HepG2 (cell line): Measurements from ENCODE around the gene SPCS1. TPM values are rescaled to one million over a fixed set of nuclear protein-coding genes. Genes with fewer than 3 reads are reported as not detected.

Experiments
- ATAC-seq: fragments of 200-7000 bp; cut with Tn5 transposase; 3 replicates; pipeline ENCODE4 v1.9.1; 2020; ENCODE audit warnings: mild to moderate bottlenecking, moderate library complexity
- BruUV-seq: library from RNA; stranded (reverse); fragments of 400-500 nt; replicated peaks from 2 replicates; lab custom pipeline; 2021; lab: Mats Ljungman, UMichigan
- CTCF ChIA-PET: fragments of 300-600 bp; formaldehyde crosslinking; extraction: SDS; loops from one replicate; lab custom pipeline; 2021; ENCODE audit warnings: low total read pairs, inconsistent platforms, low intra/inter-chr PET ratio; lab: Yijun Ruan, JAX
- POLR2A ChIA-PET: fragments of 350-600 bp; sonication (Branson Sonifier 250); formaldehyde crosslinking; loops from one replicate; lab custom pipeline; 2020; ENCODE audit warnings: antibody characterized with exemption, inconsistent platforms; lab: Yijun Ruan, JAX
- DNase-seq: peaks from one replicate; pipeline ENCODE4 v3.0.0-alpha.2; 2015; ENCODE audit warnings: low spot score
- FAIRE-seq: peaks from 3 replicates; lab custom pipeline; 2011; peaks lifted over from hg19 to GRCh38; lab: Jason Lieb, UNC
- H2AFZ ChIP-seq: one replicate; pipeline ENCODE4 v1.6.1; 2011; ENCODE audit warnings: low read length, inconsistent platforms
- H3K27ac ChIP-seq: fragments of 300-600 bp; 3 replicates; pipeline ENCODE4 v1.8.0; 2011; ENCODE audit warnings: mixed run types, mild to moderate bottlenecking, mixed read lengths, low read length, inconsistent platforms; ENCODE audit not compliant: insufficient read depth; ENCODE audit errors: extremely low read length
- H3K27me3 ChIP-seq, 2 experiments: fragments of 200-600 bp in 1 of 2; 2 replicates in 1 of 2; 3 replicates in 1 of 2; pipeline versions ENCODE4 v1.6.0 to v1.8.0; 2011; ENCODE audit warnings: low read length in 2 of 2, mild to moderate bottlenecking in 2 of 2, moderate library complexity in 2 of 2, inconsistent platforms in 1 of 2; ENCODE audit not compliant: insufficient read depth in 2 of 2, control insufficient read depth in 1 of 2
- H3K36me3 ChIP-seq, 2 experiments: fragments of 200-600 bp in 1 of 2; replicated peaks in 1 of 2; 2 replicates in 1 of 2; 3 replicates in 1 of 2; pipeline versions ENCODE4 v1.5.1 to v1.8.0; 2011; ENCODE audit warnings: low read length in 2 of 2, inconsistent platforms in 1 of 2; ENCODE audit not compliant: insufficient read depth in 2 of 2, control insufficient read depth in 1 of 2
- H3K4me1 ChIP-seq: 2 replicates; pipeline ENCODE4 v1.5.1; 2012; ENCODE audit warnings: low read length, inconsistent platforms; ENCODE audit not compliant: insufficient read depth
- H3K4me2 ChIP-seq: 2 replicates; pipeline ENCODE4 v1.6.0; 2011; ENCODE audit warnings: low read depth, low read length, inconsistent platforms
- H3K4me3 ChIP-seq, 3 experiments: fragments of 200-600 bp in 1 of 3; sonication (generic), shearing (Covaris generic) in 1 of 3; replicated peaks in 1 of 3; 2 replicates each; pipeline ENCODE4 v1.5.1; 2011 to 2016; ENCODE audit warnings: low read length in 3 of 3, inconsistent platforms in 2 of 3, low read depth in 2 of 3, mild to moderate bottlenecking in 2 of 3, control low read depth in 1 of 3, mixed read lengths in 1 of 3; ENCODE audit not compliant: insufficient read depth in 1 of 3
- H3K79me2 ChIP-seq: one replicate; pipeline ENCODE4 v1.6.1; 2011; ENCODE audit warnings: low read length, inconsistent platforms; ENCODE audit not compliant: insufficient read depth
- H3K9ac ChIP-seq: 2 replicates; pipeline ENCODE4 v1.6.0; 2011; ENCODE audit warnings: mild to moderate bottlenecking, low read depth, low read length, inconsistent platforms; ENCODE audit not compliant: insufficient read depth
- H3K9me3 ChIP-seq: 2 replicates; pipeline ENCODE4 v1.5.1; 2012; ENCODE audit warnings: mild to moderate bottlenecking, low read length
- H4K20me1 ChIP-seq: 2 replicates; pipeline ENCODE4 v1.6.0; 2011; ENCODE audit warnings: inconsistent platforms, mild to moderate bottlenecking, low read length, moderate library complexity; ENCODE audit not compliant: insufficient read depth
- BRF2 ChIP-seq: sonication (generic); formaldehyde crosslinking; IDR thresholded peaks from 2 replicates; pipeline ENCODE4 v1.8.1; 2022; ENCODE audit warnings: mild to moderate bottlenecking, missing genetic modification reagents
- CENPT ChIP-seq: sonication (generic); formaldehyde crosslinking; IDR thresholded peaks from 2 replicates; pipeline ENCODE4 v1.8.0; 2022; ENCODE audit warnings: low read depth, mild to moderate bottlenecking, moderate library complexity, missing genetic modification reagents
- ELF4 ChIP-seq: sonication (generic); formaldehyde crosslinking; IDR thresholded peaks from 2 replicates; pipeline ENCODE4 v1.5.0; 2020; ENCODE audit warnings: missing genetic modification reagents, mild to moderate bottlenecking, moderate library complexity, borderline replicate concordance
- GZF1 ChIP-seq: sonication (generic); formaldehyde crosslinking; IDR thresholded peaks from 2 replicates; pipeline ENCODE4 v1.5.1; 2020; ENCODE audit warnings: mild to moderate bottlenecking, missing genetic modification reagents
- JUNB ChIP-seq: sonication (generic); formaldehyde crosslinking; IDR thresholded peaks from 2 replicates; pipeline ENCODE4 v1.8.0; 2022; ENCODE audit warnings: missing genetic modification reagents, mild to moderate bottlenecking, borderline replicate concordance
- NCOA2 ChIP-seq: sonication (generic); formaldehyde crosslinking; IDR thresholded peaks from 2 replicates; pipeline ENCODE4 v1.8.0; 2022; ENCODE audit warnings: inconsistent platforms
- NCOR1 ChIP-seq: fragments of 200-600 bp; sonication (generic); IDR thresholded peaks from 2 replicates; pipeline ENCODE4 v1.7.0; 2017; ENCODE audit warnings: antibody characterized with exemption, low read length, borderline replicate concordance
- PCBP2 ChIP-seq: fragments of 200-400 bp; formaldehyde crosslinking; optimal IDR thresholded peaks from 2 replicates; pipeline ENCODE3; 2018; ENCODE audit warnings: low read length, low read depth; ENCODE audit not compliant: poor library complexity, severe bottlenecking
- PHF5A ChIP-seq: IDR thresholded peaks from one replicate; pipeline ENCODE4 v1.6.1; 2018; ENCODE audit warnings: low read depth, missing genetic modification reagents; ENCODE audit not compliant: unreplicated experiment
- SP4 ChIP-seq: sonication (generic); formaldehyde crosslinking; IDR thresholded peaks from 2 replicates; pipeline ENCODE4 v1.8.1; 2023; ENCODE audit warnings: mild to moderate bottlenecking, missing genetic modification reagents
- STAT5B ChIP-seq: sonication (generic); formaldehyde crosslinking; IDR thresholded peaks from 2 replicates; pipeline ENCODE4 v1.4.0; 2020; ENCODE audit warnings: missing genetic modification reagents
- TOPORS ChIP-seq: sonication (generic); formaldehyde crosslinking; IDR thresholded peaks from 2 replicates; pipeline ENCODE4 v1.8.0; 2023; ENCODE audit warnings: mild to moderate bottlenecking, missing genetic modification reagents
- ZBTB42 ChIP-seq: sonication (generic); formaldehyde crosslinking; IDR thresholded peaks from 2 replicates; pipeline ENCODE4 v1.5.0; 2020; ENCODE audit warnings: mild to moderate bottlenecking, missing genetic modification reagents
- ZNF282 ChIP-seq: fragments of 450-650 bp; IDR thresholded peaks from 2 replicates; pipeline ENCODE4 v1.6.1; 2018; ENCODE audit not compliant: partially characterized antibody
- ZNF549 ChIP-seq: sonication (generic); formaldehyde crosslinking; IDR thresholded peaks from 2 replicates; pipeline ENCODE4 v1.5.0; 2020; ENCODE audit warnings: missing genetic modification reagents
- ZNF580 ChIP-seq: IDR thresholded peaks from 2 replicates; pipeline ENCODE4 v1.6.1; 2016; ENCODE audit warnings: low read depth, borderline replicate concordance
- ZNF672 ChIP-seq: sonication (generic); formaldehyde crosslinking; IDR thresholded peaks from 2 replicates; pipeline ENCODE4 v1.8.1; 2022; ENCODE audit warnings: missing genetic modification reagents
- ZSCAN30 ChIP-seq: sonication (generic); formaldehyde crosslinking; IDR thresholded peaks from 2 replicates; pipeline ENCODE4 v1.5.0; 2020; ENCODE audit warnings: mild to moderate bottlenecking, missing genetic modification reagents
- WGBS: methylation state at CpG from one replicate; pipeline ENCODE4 v1.1.6; 2017; ENCODE audit warnings: low lambda C conversion rate; 5-methylcytosine and 5-hydroxymethylcytosine counted together
- in situ Hi-C: cut with HindIII; loops from 2 replicates; pipeline ENCODE4 v1.10.0; 2017; ENCODE audit warnings: low pct_unique_long_range_greater_than_20kb; ENCODE audit not compliant: extremely low pct_ligation_motif_present
- intact Hi-C: fragments of 100-400 bp; cut with micrococcal nuclease; formaldehyde crosslinking; loops from one replicate; pipeline ENCODE4 v1.10.0; 2022; ENCODE audit not compliant: unreplicated experiment
- polyA plus RNA-seq, 8 experiments: library from polyadenylated mRNA; depleted of rRNA in 3 of 8; stranded (reverse) in 7 of 8; unstranded in 1 of 8; fragments of >200 nt; fragmentation: Illumina TruSeq in 4 of 8; extraction: Trizol in 4 of 8; gene quantifications; 2 replicates each; pipeline versions ENCODE4 v1.2.1 to v1.2.3, GENCODE V29; 2011 to 2016; ENCODE audit warnings: low read depth in 4 of 8, missing spikeins in 1 of 8, mixed read lengths in 1 of 8; ENCODE audit not compliant: insufficient read depth in 1 of 8
- total RNA-seq, 5 experiments: library from RNA; depleted of rRNA; stranded (reverse); fragments of >200 nt; fragmentation: Illumina TruSeq; extraction: Trizol; gene quantifications; 2 replicates each; pipeline ENCODE4 v1.2.3, GENCODE V29; 2016; ENCODE audit warnings: low read depth in 1 of 5
- TF ChIP-seq, protein P1 (sequence below): sonication (generic); formaldehyde crosslinking; IDR thresholded peaks from 2 replicates; pipeline ENCODE4 v1.4.0; 2020; ENCODE audit warnings: mild to moderate bottlenecking, low read depth, missing genetic modification reagents
- TF ChIP-seq, protein P2 (sequence below): sonication (generic); formaldehyde crosslinking; IDR thresholded peaks from 2 replicates; pipeline ENCODE4 v1.4.0; 2020; ENCODE audit warnings: missing genetic modification reagents

SPCS1 gene
- total and polyA plus RNA-seq, 2 of the 13 experiments (the other 11 are each of a cell fraction or from before 2014, with no cell fraction given), result 84.6 to 120 TPM

- 0% methylated on average over 8 of the region's 22 CpGs for WGBS
- Histone ChIP-seq H2AFZ (no peak overlapping the region), H4K20me1 (no peaks in the 10 kb centered on the region; the same call in 1 of the 2 replicates), H3K9me3 (no peaks in the 10 kb centered on the region), H3K79me2 (peaks cover 53% of the 10 kb centered on the region), H3K27ac (peak overlapping the region; percentile 90), H3K27me3 (no peaks in the 10 kb centered on the region; a peak in 1 of 5 replicates), H3K36me3 (peaks cover 0 to 7% of the 10 kb centered on the region in 2 experiments; a peak in 3 of 5 replicates), H3K9ac (peak overlapping the region; percentile 85), H3K4me1 (peaks cover 45% of the 10 kb centered on the region), H3K4me2 (peak overlapping the region; percentile 80), H3K4me3 (peak overlapping the region; percentile 90 to 97 (median 95))
- BruUV-seq, result no TSS peak
- DNase-seq (peak; percentile 95), FAIRE-seq (peak; percentile 85), ATAC-seq (peak; percentile 77)
- POLR2A ChIA-PET, result interaction anchor here (0.5 to 6.5 kb wide), 19 partner anchors 11 to 732 kb away, joined by 3 to 118 read pairs (median 5); partner anchors contain the start of genes GNL3, ITIH3, NEK4 and PBRM1
- intact Hi-C loops (no loop called here), in situ Hi-C loops (no loop called here)
- CTCF ChIA-PET, result no interaction called here
- TF ChIP-seq, protein P1, sequence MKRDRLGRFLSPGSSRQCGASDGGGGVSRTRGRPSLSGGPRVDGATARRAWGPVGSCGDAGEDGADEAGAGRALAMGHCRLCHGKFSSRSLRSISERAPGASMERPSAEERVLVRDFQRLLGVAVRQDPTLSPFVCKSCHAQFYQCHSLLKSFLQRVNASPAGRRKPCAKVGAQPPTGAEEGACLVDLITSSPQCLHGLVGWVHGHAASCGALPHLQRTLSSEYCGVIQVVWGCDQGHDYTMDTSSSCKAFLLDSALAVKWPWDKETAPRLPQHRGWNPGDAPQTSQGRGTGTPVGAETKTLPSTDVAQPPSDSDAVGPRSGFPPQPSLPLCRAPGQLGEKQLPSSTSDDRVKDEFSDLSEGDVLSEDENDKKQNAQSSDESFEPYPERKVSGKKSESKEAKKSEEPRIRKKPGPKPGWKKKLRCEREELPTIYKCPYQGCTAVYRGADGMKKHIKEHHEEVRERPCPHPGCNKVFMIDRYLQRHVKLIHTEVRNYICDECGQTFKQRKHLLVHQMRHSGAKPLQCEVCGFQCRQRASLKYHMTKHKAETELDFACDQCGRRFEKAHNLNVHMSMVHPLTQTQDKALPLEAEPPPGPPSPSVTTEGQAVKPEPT, result 0 out of 2 replicates have a peak, but pooled peaks have one; percentile 35
- no peak for TF ChIP-seq ELF4 (CRISPR knock-in tag)
- TF ChIP-seq STAT5B (CRISPR knock-in tag), result no peak
- TF ChIP-seq ZNF580 (CRISPR knock-in tag), result no peak
- TF ChIP-seq PHF5A (CRISPR knock-in tag), result no peak
- TF ChIP-seq ZSCAN30 (CRISPR knock-in tag), result no peak
- TF ChIP-seq ZNF282, result no peak
- TF ChIP-seq, protein P2, sequence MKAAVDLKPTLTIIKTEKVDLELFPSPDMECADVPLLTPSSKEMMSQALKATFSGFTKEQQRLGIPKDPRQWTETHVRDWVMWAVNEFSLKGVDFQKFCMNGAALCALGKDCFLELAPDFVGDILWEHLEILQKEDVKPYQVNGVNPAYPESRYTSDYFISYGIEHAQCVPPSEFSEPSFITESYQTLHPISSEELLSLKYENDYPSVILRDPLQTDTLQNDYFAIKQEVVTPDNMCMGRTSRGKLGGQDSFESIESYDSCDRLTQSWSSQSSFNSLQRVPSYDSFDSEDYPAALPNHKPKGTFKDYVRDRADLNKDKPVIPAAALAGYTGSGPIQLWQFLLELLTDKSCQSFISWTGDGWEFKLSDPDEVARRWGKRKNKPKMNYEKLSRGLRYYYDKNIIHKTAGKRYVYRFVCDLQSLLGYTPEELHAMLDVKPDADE (CRISPR knock-in tag), result no peak
- TF ChIP-seq CENPT, result no peak
- TF ChIP-seq ZNF549 (CRISPR knock-in tag), result no peak
- TF ChIP-seq NCOR1, result peak; percentile 89; the same call in 1 of the 2 replicates
- TF ChIP-seq NCOA2 (CRISPR knock-in tag), result peak; percentile 88
- TF ChIP-seq GZF1 (CRISPR knock-in tag), result 0 out of 2 replicates have a peak, but pooled peaks have one; percentile 8
- TF ChIP-seq JUNB (CRISPR knock-in tag), result no peak
- no peak for TF ChIP-seq PCBP2
- peak; percentile 99 for TF ChIP-seq ZBTB42
- TF ChIP-seq SP4 (CRISPR knock-in tag), result peak; percentile 18; the same call in 1 of the 2 replicates
- peak; percentile 37; the same call in 1 of the 2 replicates for TF ChIP-seq ZNF672
- TF ChIP-seq TOPORS (CRISPR knock-in tag), result peak; percentile 49; the same call in 1 of the 2 replicates
- no peak; the same call in 1 of the 2 replicates for TF ChIP-seq BRF2
These were observed 1.1 kb upstream of the SPCS1 start for GRCh38 chr3:52704611-52705437.
